ENCODE data around the gene ADAM17. TPM values are rescaled to one million over a fixed set of nuclear protein-coding genes. Genes with fewer than 3 reads are reported as not detected.

ADAM17 gene
- polyA plus RNA-seq, 1 donor from 2014 or later = 32.6 TPM

GRCh38 chr2:9466147-9466683 lies 89.4 kb downstream of the ADAM17 start:
- Histone ChIP-seq H3K4me2 (ENCODE audit: low read length) (no peak overlapping the region), H3K9ac (ENCODE audit: low read length) (no peak overlapping the region), H2AFZ (ENCODE audit: low read depth, low read length) (no peak overlapping the region), H3K9me3 (ENCODE audit: low read length) (no peaks in the 10 kb centered on the region), H3K9me2 (ENCODE audit: insufficient read depth, low read length) (no peaks in the 10 kb centered on the region), H4K20me1 (ENCODE audit: insufficient read depth) (no peaks in the 10 kb centered on the region), H3K36me3 (ENCODE audit: insufficient read depth, low read length) (no peaks in the 10 kb centered on the region), H3K4me3 (ENCODE audit: low read length) (no peak overlapping the region), H3F3A (ENCODE audit: insufficient read depth, low read length, poor library complexity, severe bottlenecking) (no peaks in the 10 kb centered on the region), H3K27me3 (ENCODE audit: insufficient read depth, low read depth, low read length) (no peaks in the 10 kb centered on the region), H3K79me2 (replicated peaks; ENCODE audit: insufficient read depth, low read length) (no peaks in the 10 kb centered on the region), H3K27ac (ENCODE audit: low read length) (no peak overlapping the region)
- TF ChIP-seq POLR2AphosphoS5 (IDR thresholded peaks at IDR 0.05) = no peak
- TF ChIP-seq SMC3 (conservative IDR thresholded peaks at IDR 0.05; ENCODE audit: poor library complexity) = no peak
- TF ChIP-seq CTCF (IDR thresholded peaks at IDR 0.05; ENCODE audit: poor library complexity, severe bottlenecking) = no peak
- no peak for TF ChIP-seq REST (IDR thresholded peaks at IDR 0.05; ENCODE audit: borderline replicate concordance)
- no peak for TF ChIP-seq EP300 (conservative IDR thresholded peaks at IDR 0.05; ENCODE audit: poor library complexity, severe bottlenecking)

GRCh38 chr2:9465170-9465569 lies 90.5 kb downstream of the ADAM17 start:
- TF ChIP-seq EZH2 (IDR thresholded peaks at IDR 0.05; ENCODE audit: borderline replicate concordance, insufficient read depth, low read length, poor library complexity, severe bottlenecking) (no peak), POLR2AphosphoS5 (IDR thresholded peaks at IDR 0.05) (no peak), CTCF (IDR thresholded peaks at IDR 0.05; ENCODE audit: poor library complexity, severe bottlenecking) (no peak), EP300 (conservative IDR thresholded peaks at IDR 0.05; ENCODE audit: poor library complexity, severe bottlenecking) (no peak), MXI1 (conservative IDR thresholded peaks at IDR 0.05; ENCODE audit: poor library complexity, severe bottlenecking) (no peak), TAF1 (IDR thresholded peaks at IDR 0.05; ENCODE audit: low read depth) (no peak), REST (IDR thresholded peaks at IDR 0.05; ENCODE audit: borderline replicate concordance) (no peak), RAD21 (conservative IDR thresholded peaks at IDR 0.05) (no peak), SMC3 (conservative IDR thresholded peaks at IDR 0.05; ENCODE audit: poor library complexity) (no peak)
- Histone ChIP-seq H3K27ac (ENCODE audit: low read length) (no peak overlapping the region), H2AFZ (ENCODE audit: low read depth, low read length) (no peak overlapping the region), H3K9me2 (ENCODE audit: insufficient read depth, low read length) (no peaks in the 10 kb centered on the region), H3K27me3 (ENCODE audit: insufficient read depth, low read depth, low read length) (no peaks in the 10 kb centered on the region), H3K36me3 (ENCODE audit: insufficient read depth, low read length) (no peaks in the 10 kb centered on the region), H4K20me1 (ENCODE audit: insufficient read depth) (no peaks in the 10 kb centered on the region), H3K4me3 (ENCODE audit: low read length) (no peak overlapping the region), H3F3A (ENCODE audit: insufficient read depth, low read length, poor library complexity, severe bottlenecking) (no peaks in the 10 kb centered on the region), H3K9me3 (ENCODE audit: low read length) (no peaks in the 10 kb centered on the region), H3K9ac (ENCODE audit: low read length) (no peak overlapping the region), H3K79me2 (replicated peaks; ENCODE audit: insufficient read depth, low read length) (no peaks in the 10 kb centered on the region), H3K4me2 (ENCODE audit: low read length) (no peak overlapping the region)
